ENCODE measurements around the gene PDZD2.

Gene PDZD2

GRCh38 chr5:31648326-31648725 lies 9.4 kb downstream of the PDZD2 start:
- TF ChIP-seq POLR2A (IDR thresholded peaks at IDR 0.05; ENCODE audit: low read length): no peak
- TF ChIP-seq GATA1 (IDR thresholded peaks at IDR 0.05; ENCODE audit: low read depth, low read length): no peak
- DNase-seq: no peak

GRCh38 chr5:31651241-31651640 lies 12.3 kb downstream of the PDZD2 start:
- no peak for DNase-seq
- TF ChIP-seq POLR2A (IDR thresholded peaks at IDR 0.05; ENCODE audit: low read length) (no peak), GATA1 (IDR thresholded peaks at IDR 0.05; ENCODE audit: low read depth, low read length) (no peak)

- TF ChIP-seq GATA1 (IDR thresholded peaks at IDR 0.05; ENCODE audit: low read depth, low read length) (no peak), POLR2A (IDR thresholded peaks at IDR 0.05; ENCODE audit: low read length) (no peak)
- DNase-seq: no peak
Measured at GRCh38 chr5:31655491-31655890, 16.6 kb downstream of the PDZD2 start.

- no peak for DNase-seq
- no peak for TF ChIP-seq POLR2A (IDR thresholded peaks at IDR 0.05; ENCODE audit: low read length)
- no peak for TF ChIP-seq GATA1 (IDR thresholded peaks at IDR 0.05; ENCODE audit: low read depth, low read length)
Measured at GRCh38 chr5:31656806-31657205, 17.9 kb downstream of the PDZD2 start.

GRCh38 chr5:31657315-31657979 lies 18.5 kb downstream of the PDZD2 start:
- TF ChIP-seq POLR2A (IDR thresholded peaks at IDR 0.05; ENCODE audit: low read length) (no peak), GATA1 (IDR thresholded peaks at IDR 0.05; ENCODE audit: low read depth, low read length) (no peak)
- DNase-seq: no peak

GRCh38 chr5:31661257-31661656 lies 22.3 kb downstream of the PDZD2 start:
- no peak for DNase-seq
- TF ChIP-seq POLR2A (IDR thresholded peaks at IDR 0.05; ENCODE audit: low read length) (no peak), GATA1 (IDR thresholded peaks at IDR 0.05; ENCODE audit: low read depth, low read length) (no peak)

GRCh38 chr5:31663519-31663918 lies 24.6 kb downstream of the PDZD2 start:
- no peak for TF ChIP-seq GATA1 (IDR thresholded peaks at IDR 0.05; ENCODE audit: low read depth, low read length)
- no peak for TF ChIP-seq POLR2A (IDR thresholded peaks at IDR 0.05; ENCODE audit: low read length)
- no peak for DNase-seq

GRCh38 chr5:31664566-31664965 lies 25.6 kb downstream of the PDZD2 start:
- TF ChIP-seq POLR2A (IDR thresholded peaks at IDR 0.05; ENCODE audit: low read length) (no peak), GATA1 (IDR thresholded peaks at IDR 0.05; ENCODE audit: low read depth, low read length) (no peak)
- peak; percentile 32 to 44 for DNase-seq

GRCh38 chr5:31671339-31671741 lies 32.4 kb downstream of the PDZD2 start:
- DNase-seq: no peak
- no peak for TF ChIP-seq GATA1 (IDR thresholded peaks at IDR 0.05; ENCODE audit: low read depth, low read length)
- TF ChIP-seq POLR2A (IDR thresholded peaks at IDR 0.05; ENCODE audit: low read length): no peak

GRCh38 chr5:31674371-31674951 lies 35.5 kb downstream of the PDZD2 start:
- no peak for DNase-seq
- TF ChIP-seq POLR2A (IDR thresholded peaks at IDR 0.05; ENCODE audit: low read length): no peak
- no peak for TF ChIP-seq GATA1 (IDR thresholded peaks at IDR 0.05; ENCODE audit: low read depth, low read length)

GRCh38 chr5:31675472-31675871 lies 36.5 kb downstream of the PDZD2 start:
- TF ChIP-seq GATA1 (IDR thresholded peaks at IDR 0.05; ENCODE audit: low read depth, low read length): no peak
- TF ChIP-seq POLR2A (IDR thresholded peaks at IDR 0.05; ENCODE audit: low read length): no peak
- no peak for DNase-seq

- DNase-seq: no peak
- TF ChIP-seq POLR2A (IDR thresholded peaks at IDR 0.05; ENCODE audit: low read length): no peak
- TF ChIP-seq GATA1 (IDR thresholded peaks at IDR 0.05; ENCODE audit: low read depth, low read length): no peak
Measured at GRCh38 chr5:31678180-31678579, 39.2 kb downstream of the PDZD2 start.

- no peak for DNase-seq
- TF ChIP-seq POLR2A (IDR thresholded peaks at IDR 0.05; ENCODE audit: low read length) (no peak), GATA1 (IDR thresholded peaks at IDR 0.05; ENCODE audit: low read depth, low read length) (no peak)
Measured at GRCh38 chr5:31680528-31680927, 41.6 kb downstream of the PDZD2 start.

- TF ChIP-seq GATA1 (IDR thresholded peaks at IDR 0.05; ENCODE audit: low read depth, low read length) (no peak), POLR2A (IDR thresholded peaks at IDR 0.05; ENCODE audit: low read length) (no peak)
- DNase-seq: no peak
Measured at GRCh38 chr5:31682025-31682424, 43.1 kb downstream of the PDZD2 start.

- DNase-seq: no peak
- TF ChIP-seq POLR2A (IDR thresholded peaks at IDR 0.05; ENCODE audit: low read length) (no peak), GATA1 (IDR thresholded peaks at IDR 0.05; ENCODE audit: low read depth, low read length) (no peak)
Measured at GRCh38 chr5:31682851-31683250, 43.9 kb downstream of the PDZD2 start.
